ACC112 (cell line): Measurements from ENCODE around the gene CD14.
"Not testable (repeated sequence)": the region's sequence is repeated elsewhere in the genome, so short reads cannot be mapped to it uniquely, and the experiment has no call there.

Experiments used
- H2AFZ ChIP-seq: fragments of 200-600 bp; sonication (generic); one replicate; pipeline ENCODE4 v1.6.0; 2017; ENCODE audit warnings: antibody characterized with exemption, low read length; ENCODE audit not compliant: unreplicated experiment
- H3K27ac ChIP-seq: fragments of 200-600 bp; sonication (generic); 2 replicates; pipeline ENCODE4 v1.5.1; 2014; ENCODE audit warnings: low read depth, mild to moderate bottlenecking, antibody characterized with exemption, low read length, moderate library complexity
- H3K27me3 ChIP-seq: fragments of 200-600 bp; sonication (generic); 2 replicates; pipeline ENCODE4 v1.6.1; 2014; ENCODE audit warnings: mild to moderate bottlenecking, antibody characterized with exemption, low read length, moderate library complexity, mixed read lengths; ENCODE audit not compliant: insufficient read depth
- H3K36me3 ChIP-seq: fragments of 200-600 bp; sonication (generic); 2 replicates; pipeline ENCODE4 v1.6.1; 2016; ENCODE audit warnings: mild to moderate bottlenecking, antibody characterized with exemption, low read length, moderate library complexity, mixed read lengths; ENCODE audit not compliant: insufficient read depth
- H3K4me1 ChIP-seq: fragments of 200-600 bp; sonication (generic); one replicate; pipeline ENCODE4 v1.6.1; 2016; ENCODE audit warnings: low read length, mixed read lengths; ENCODE audit not compliant: insufficient read depth, unreplicated experiment, control insufficient read depth
- H3K4me3 ChIP-seq: fragments of 200-600 bp; sonication (generic); 2 replicates; pipeline ENCODE4 v1.5.1; 2014; ENCODE audit warnings: mild to moderate bottlenecking, low read depth, low read length
- H3K79me2 ChIP-seq: fragments of 200-600 bp; sonication (generic); one replicate; pipeline ENCODE4 v1.6.0; 2016; ENCODE audit warnings: low read length; ENCODE audit not compliant: control insufficient read depth, unreplicated experiment, insufficient read depth

Gene CD14

DNA sequence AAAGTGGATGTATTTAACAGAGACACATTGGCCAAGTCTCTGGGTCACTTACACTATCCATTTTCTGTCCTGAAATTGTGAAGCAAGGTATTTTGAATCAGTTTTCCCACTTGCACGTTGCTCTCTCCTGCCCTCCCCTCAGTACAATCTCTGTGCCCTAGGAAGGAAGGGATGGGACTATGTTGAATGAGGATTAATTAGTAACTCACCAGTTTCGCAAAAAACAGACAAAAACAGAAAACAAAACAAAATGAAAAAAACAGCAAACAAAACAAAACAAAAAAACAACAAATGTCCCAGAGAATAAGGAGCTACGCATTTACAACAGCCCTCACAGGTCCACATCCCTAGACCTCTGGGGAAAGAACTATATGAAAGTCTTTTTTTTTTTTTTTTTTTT is 1.1 kb upstream of the CD14 start:
- Histone ChIP-seq H3K79me2 (no peaks in the 10 kb centered on the region), H3K36me3 (no peaks in the 10 kb centered on the region), H3K4me1 (peaks cover 17% of the 10 kb centered on the region), H2AFZ (no peak overlapping the region), H3K4me3 (no peak overlapping the region), H3K27me3 (0 out of 2 replicates have a peak, but pooled peaks cover 6% of the 10 kb centered on the region), H3K27ac (no peak overlapping the region)

DNA sequence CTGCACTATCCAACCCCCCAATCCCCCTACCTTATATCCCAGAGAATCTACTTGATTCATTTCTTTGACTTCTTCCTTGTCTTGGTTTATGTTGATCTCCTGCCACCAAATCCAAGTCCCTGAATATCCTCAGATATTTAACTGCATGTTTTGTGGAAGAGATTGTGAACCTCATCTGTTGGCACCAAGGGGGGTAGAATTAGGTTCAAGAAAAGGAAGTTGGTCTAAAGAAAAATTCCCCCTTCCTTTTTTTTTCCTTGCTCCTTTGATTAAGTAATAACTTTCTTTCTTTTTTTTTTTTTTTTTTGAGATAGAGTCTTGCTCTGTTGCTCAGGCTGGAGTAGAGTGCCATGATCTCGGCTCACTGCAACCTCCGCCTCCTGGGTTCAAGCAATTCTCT is 526 bp upstream of the CD14 start:
- Histone ChIP-seq H3K79me2 (no peaks in the 10 kb centered on the region), H3K4me3 (peak overlapping the region; percentile 76; the same call in 1 of the 2 replicates), H3K36me3 (no peaks in the 10 kb centered on the region), H2AFZ (no peak overlapping the region), H3K27ac (no peak overlapping the region), H3K27me3 (0 out of 2 replicates have a peak, but pooled peaks cover 6% of the 10 kb centered on the region), H3K4me1 (peaks cover 14% of the 10 kb centered on the region)

DNA sequence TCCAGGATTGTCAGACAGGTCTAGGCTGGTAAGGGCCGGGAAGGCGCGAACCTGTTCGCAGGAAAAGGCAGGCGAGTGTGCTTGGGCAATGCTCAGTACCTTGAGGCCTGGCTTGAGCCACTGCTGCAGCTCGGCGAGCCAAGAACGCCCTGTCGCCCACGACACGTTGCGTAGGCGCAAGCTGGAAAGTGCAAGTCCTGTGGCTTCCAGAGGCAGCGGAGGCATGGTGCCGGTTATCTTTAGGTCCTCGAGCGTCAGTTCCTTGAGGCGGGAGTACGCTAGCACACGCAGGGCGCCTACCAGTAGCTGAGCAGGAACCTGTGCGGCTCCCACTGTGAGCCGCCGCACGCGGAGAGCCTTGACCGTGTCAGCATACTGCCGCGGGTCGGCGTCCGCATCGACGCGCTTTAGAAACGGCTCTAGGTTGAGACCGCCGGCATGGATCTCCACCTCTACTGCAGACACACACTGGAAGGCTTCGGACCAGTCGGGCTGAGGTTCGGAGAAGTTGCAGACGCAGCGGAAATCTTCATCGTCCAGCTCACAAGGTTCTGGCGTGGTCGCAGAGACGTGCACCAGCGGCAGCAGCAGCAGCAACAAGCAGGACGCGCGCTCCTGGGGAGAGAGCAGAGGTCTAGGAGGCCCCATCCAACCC is 482 bp downstream of the CD14 start:
- Histone ChIP-seq H3K27ac (no peak overlapping the region), H2AFZ (peak overlapping the region; percentile 96), H3K4me1 (peaks cover 14% of the 10 kb centered on the region)

DNA sequence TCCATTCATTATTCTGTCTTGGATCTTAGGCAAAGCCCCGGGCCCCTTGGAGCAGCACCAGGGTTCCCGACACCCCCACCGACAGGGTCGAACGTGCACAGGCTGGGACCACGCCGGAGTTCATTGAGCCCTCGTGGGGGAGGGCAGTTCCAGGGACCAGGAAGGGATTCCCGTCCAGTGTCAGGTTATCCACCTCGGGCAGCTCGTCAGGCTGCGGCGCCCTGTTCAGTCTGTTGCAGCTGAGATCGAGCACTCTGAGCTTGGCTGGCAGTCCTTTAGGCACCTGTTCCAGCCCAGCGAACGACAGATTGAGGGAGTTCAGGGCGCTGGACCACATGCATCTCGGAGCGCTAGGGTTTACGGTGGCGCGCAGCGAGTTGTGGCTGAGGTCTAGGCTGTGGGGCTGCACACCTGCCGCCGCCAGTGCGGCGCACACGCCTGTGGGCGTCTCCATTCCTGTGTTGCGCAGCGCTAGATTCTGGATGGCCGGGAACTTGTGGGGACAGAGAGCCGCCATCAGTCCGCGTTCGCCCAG is 1.1 kb downstream of the CD14 start:
- Histone ChIP-seq H3K4me1 (peaks cover 14% of the 10 kb centered on the region), H3K79me2 (no peaks in the 10 kb centered on the region), H3K27ac (no peak overlapping the region), H3K4me3 (peak overlapping the region; percentile 76), H2AFZ (no peak overlapping the region), H3K27me3 (0 out of 2 replicates have a peak, but pooled peaks cover 6% of the 10 kb centered on the region), H3K36me3 (no peaks in the 10 kb centered on the region)

More for the DNA sequence above, 482 bp downstream of the CD14 start:
- Histone ChIP-seq H3K79me2 (no peaks in the 10 kb centered on the region), H3K36me3 (no peaks in the 10 kb centered on the region), H3K27me3 (0 out of 2 replicates have a peak, but pooled peaks cover 6% of the 10 kb centered on the region), H3K4me3 (peak overlapping the region; percentile 76)

DNA sequence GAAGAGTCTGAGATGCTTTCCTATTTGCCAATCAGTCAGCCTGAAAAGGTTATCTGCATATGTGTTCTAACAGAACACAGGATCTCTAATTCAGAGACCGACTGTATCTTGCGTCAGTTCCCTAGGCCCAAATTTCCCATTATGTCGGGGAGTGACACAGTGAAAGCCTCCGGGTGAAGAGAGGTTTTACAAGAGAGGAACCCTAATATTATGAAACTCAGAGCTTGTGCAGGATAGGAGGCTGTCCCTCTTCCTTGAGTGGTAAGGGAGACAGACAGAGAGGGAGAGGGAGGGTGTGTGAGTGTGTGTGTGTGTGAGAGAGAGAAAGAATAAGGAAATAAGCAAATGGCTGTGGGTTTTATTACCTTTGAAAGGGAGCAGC is 1.9 kb downstream of the CD14 start:
- H3K4me1 ChIP-seq: peaks cover 14% of the 10 kb centered on the region
- H3K36me3 ChIP-seq: no peaks in the 10 kb centered on the region
- no peak overlapping the region for H3K4me3 ChIP-seq
- 0 out of 2 replicates have a peak, but pooled peaks cover 6% of the 10 kb centered on the region for H3K27me3 ChIP-seq
- H3K79me2 ChIP-seq: no peaks in the 10 kb centered on the region
- no peak overlapping the region for H2AFZ ChIP-seq
- H3K27ac ChIP-seq: no peak overlapping the region

DNA sequence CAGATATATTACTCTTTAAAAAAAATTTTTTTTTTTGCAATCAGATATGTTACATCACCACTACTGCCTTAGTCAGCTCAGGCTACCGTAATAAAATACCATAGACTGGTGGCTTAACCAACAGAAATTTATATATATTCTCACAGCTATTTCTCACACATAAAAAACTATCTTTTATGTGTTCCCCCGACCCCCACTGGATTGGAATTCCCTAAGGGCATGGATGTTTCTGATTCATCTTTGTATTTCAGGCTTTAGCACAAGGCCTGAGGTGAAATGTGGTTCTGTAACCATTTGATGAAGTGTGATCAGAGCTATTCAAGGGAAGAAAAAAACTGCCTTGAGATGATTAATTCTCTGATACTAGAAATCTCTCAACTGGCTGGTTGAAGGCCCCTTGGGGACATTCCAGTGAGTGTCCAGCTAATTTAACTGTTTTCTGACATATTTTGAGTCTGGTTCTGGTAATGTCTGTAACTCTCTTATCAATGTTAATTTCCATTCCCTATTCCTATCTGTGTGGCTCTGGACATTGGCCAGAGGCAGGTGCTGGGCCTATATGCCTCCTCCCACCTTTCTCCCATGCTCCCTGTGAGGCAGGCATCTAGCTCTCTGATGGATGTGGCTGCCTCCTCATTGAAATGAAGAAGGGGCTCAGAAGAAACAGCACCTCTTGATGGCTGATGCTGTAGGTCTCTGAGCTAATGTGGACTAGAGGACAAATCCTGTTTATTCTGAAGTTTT is 2.5 kb downstream of the CD14 start:
- H3K27ac ChIP-seq: peak overlapping the region; percentile 1; the same call in 1 of the 2 replicates
- no peak overlapping the region for H3K4me3 ChIP-seq
- H3K79me2 ChIP-seq: no peaks in the 10 kb centered on the region
- no peak overlapping the region for H2AFZ ChIP-seq
- H3K36me3 ChIP-seq: no peaks in the 10 kb centered on the region
- H3K27me3 ChIP-seq: 0 out of 2 replicates have a peak, but pooled peaks cover 6% of the 10 kb centered on the region
- H3K4me1 ChIP-seq: peaks cover 14% of the 10 kb centered on the region

DNA sequence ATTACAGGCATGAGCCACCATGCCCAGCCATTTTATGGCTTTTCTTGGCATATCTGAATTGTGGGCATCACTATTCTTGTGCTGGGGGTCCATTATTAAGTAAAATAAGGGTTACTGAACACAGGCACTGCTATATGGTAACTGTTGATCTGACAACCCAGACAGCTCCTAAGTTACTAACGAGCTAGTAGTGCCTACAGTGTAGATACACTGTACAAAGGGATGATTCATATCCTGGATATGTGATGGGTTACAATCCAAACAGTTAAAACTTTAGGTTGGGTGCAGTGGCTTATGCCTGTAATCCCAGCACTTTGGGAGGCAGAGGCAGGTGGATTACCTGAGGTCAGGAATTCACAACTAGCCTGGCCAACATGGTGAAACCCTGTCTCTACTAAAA is 4.3 kb downstream of the CD14 start:
- Histone ChIP-seq H3K27me3 (0 out of 2 replicates have a peak, but pooled peaks cover 6% of the 10 kb centered on the region), H2AFZ (no peak overlapping the region), H3K79me2 (no peaks in the 10 kb centered on the region), H3K4me3 (no peak overlapping the region), H3K4me1 (peaks cover 14% of the 10 kb centered on the region), H3K36me3 (no peaks in the 10 kb centered on the region), H3K27ac (no peak overlapping the region)

DNA sequence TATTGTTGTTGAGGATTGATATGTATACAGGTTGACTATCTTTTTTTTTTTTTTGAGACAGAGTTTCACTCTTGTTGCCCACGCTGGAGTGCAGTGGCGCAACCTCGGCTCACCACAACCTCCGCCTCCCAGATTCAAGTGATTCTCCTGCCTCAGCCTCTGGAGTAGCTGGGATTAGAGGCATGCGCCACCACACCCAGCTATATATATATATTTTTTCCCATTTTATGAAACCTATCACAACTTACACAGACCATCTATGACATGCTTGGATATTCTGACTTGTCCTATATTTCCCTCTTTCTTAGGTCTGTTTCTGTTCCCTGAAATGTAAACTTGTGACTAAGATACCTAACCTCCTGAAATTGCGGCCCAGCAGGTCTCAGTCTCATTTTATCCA is 5.0 kb downstream of the CD14 start:
- peaks cover 8% of the 10 kb centered on the region for H3K4me1 ChIP-seq
- H3K36me3 ChIP-seq: no peaks in the 10 kb centered on the region
- no peak overlapping the region for H3K4me3 ChIP-seq
- no peak overlapping the region for H3K27ac ChIP-seq
- no peak overlapping the region for H2AFZ ChIP-seq
- H3K79me2 ChIP-seq: no peaks in the 10 kb centered on the region
- H3K27me3 ChIP-seq: 0 out of 2 replicates have a peak, but pooled peaks cover 6% of the 10 kb centered on the region

DNA sequence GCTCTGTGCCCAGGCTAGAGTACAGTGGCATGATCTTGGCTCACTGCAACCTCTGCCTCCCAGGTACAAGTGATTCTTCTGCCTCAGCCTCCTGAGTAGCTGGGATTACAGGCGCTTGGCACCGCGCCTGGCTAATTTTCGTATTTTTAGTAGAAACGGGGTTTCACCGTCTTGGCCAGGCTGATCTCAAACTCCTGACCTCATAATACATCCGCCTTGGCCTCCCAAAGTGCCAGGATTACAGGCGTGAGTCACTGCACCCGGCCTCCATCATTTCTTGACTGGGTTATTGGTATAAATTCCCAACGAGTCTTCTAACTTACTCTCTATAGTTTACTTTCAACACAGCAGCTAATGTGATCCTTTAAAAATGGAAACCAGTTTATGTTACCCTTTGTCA is 8.1 kb downstream of the CD14 start:
- H2AFZ ChIP-seq, H3K4me3 ChIP-seq, H3K27ac ChIP-seq, H3K79me2 ChIP-seq, H3K4me1 ChIP-seq, H3K36me3 ChIP-seq, H3K27me3 ChIP-seq: not testable (repeated sequence)

DNA sequence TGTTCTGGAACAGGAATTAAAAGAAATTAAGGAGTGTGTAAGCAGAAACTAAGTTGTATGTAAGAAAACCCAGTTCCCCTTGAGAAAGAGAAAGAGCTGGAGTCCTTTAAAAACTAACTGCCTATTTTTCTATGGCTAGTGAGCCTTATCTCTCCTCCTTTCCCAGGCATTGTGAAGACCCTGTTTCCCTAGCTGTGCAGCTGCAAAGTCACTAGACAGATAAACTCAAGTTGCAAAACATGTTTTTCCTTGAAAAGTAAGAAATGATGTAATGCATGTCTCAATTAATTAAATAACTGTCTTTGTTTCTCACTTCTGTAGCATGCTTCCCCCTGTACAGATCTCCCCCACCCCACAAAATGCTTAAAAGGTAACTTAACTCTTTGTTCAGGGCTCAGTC is 9.9 kb downstream of the CD14 start:
- H3K79me2 ChIP-seq, H3K4me3 ChIP-seq, H3K27me3 ChIP-seq, H2AFZ ChIP-seq, H3K27ac ChIP-seq, H3K4me1 ChIP-seq, H3K36me3 ChIP-seq: not testable (repeated sequence)
